HG03558 (cell line): Measurements from ENCODE around the gene SLC48A1.

Source experiments
- ATAC-seq: cut with Tn5 transposase; IDR thresholded peaks from one replicate; pipeline ENCODE4 v1.9.1; 2021; ENCODE audit warnings: moderate number of reproducible peaks; ENCODE audit not compliant: unreplicated experiment; ENCODE audit errors: extremely low read depth

The SLC48A1 gene

DNA sequence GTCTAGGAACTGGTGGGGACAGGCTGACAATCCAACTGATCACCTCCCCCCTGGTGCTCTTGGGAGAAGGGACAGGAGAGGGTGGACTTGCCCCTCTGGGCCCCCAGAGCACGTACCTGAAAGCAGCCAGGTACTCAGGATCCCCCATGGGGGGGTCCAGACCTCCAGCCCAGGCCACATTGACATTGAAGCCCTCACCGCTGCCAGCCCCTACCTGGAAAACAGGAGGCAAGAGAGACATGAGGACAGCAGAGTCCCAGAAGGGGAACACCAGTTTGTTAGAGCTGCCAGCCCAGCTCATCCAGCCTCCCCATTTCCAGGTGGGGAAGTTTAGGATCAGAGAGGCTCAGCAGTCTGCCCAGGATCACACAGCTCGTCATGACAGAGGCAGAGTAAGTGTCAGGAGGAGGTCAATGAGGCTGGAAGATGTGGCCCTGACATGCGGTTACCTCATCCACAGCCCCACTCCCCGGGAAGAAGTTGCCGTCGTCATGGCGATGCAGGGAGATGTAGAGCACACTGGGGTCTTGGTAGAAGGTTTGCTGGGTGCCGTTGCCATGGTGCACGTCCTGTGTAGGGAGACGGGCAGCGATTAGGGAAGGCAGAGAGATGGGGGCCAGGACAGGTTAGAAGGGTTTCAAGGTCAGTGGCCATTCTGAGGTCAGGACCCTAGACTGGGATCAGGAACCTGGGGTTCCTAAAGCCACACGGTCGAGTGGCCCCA is 14.7 kb downstream of the SLC48A1 start:
- no peak for ATAC-seq

DNA sequence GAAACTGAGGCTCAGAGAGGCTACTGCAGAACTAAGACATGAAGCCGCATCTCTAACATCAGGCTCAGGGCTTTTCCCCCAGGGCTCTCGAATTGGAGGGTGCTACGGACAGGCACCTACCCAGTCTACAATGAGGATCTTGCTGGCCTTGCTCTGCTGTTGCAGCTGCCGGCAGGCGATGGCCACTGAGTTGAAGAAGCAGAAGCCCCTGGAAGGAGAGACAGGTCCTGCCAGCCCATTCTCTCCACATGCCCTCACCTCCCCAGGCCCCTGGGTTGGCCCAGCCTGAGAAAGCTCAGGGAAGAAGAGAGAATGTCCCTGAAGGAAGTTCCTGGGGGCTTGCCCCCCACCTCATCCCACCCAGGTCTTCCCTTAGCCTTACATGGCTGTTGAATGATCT is 16.1 kb downstream of the SLC48A1 start:
- no peak for ATAC-seq

DNA sequence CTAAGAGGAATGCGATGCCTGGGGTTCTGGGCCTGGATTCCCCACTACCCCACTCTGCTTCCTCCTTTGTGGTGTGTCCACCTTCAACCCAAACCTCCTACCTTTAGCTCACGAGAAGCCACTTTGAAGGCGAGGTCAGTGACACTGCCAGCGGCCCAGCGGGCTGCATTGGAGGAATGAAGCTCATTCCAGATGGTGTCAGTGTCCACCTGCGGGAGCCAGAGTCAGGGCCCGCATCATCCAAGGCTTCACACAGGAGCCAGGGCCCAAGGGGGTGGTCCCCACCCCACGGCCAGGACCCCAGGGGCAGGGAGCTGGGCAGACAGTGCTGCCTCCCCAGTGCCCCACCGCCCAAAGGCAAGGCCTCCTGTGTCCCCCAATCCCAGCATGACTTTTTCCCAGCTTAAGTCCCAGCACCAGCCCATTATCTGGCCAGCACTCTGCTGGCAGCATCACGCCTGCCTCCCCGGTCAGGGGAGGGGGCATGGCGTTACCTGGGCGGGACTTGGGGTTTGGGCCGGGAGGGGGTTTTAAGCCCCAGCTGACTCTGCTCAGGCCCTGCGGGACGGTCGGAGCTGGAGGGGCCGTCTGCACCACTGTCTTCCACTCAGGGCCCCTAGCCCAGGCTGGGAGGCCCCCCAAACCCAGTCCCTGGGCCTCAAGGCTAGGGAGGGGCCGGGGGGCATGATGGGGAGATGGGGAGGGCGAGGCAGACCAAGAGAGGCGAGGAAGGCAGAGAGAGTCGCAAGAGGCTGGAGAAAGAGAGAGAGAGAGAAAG is 16.9 kb downstream of the SLC48A1 start:
- ATAC-seq, result no peak

DNA sequence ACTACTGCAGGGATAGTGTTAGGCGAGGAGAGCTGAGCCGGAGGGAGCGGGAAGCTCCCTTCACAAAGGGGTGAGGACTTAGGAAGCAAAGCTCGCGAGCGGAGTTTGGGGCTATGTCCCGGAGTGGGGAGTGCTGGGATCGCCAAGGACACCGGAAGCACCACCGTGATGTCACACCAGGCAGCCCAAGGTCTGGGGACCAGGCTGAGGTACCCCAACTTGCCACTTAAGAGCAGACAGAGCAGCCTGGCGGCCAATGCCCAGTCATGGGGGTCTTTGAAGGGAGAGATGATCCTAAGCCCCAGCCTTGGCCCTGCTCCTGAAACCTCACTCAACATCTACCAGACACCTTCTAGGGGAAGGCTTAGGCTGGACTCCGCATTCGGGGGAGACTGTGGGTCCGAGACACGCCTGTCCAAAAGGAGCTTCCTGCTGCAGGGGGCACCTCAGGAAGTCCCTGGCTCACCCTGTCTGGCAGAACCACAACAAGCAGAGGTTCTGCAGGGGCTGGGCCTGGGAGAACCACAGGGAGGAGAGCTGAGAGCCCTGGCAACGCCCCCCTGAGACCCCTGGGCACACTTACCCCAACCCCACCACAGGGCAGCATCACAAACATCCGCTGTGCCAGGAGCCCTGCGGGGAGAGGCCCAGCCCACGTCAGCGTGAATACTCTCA is 17.8 kb downstream of the SLC48A1 start:
- no peak for ATAC-seq

DNA sequence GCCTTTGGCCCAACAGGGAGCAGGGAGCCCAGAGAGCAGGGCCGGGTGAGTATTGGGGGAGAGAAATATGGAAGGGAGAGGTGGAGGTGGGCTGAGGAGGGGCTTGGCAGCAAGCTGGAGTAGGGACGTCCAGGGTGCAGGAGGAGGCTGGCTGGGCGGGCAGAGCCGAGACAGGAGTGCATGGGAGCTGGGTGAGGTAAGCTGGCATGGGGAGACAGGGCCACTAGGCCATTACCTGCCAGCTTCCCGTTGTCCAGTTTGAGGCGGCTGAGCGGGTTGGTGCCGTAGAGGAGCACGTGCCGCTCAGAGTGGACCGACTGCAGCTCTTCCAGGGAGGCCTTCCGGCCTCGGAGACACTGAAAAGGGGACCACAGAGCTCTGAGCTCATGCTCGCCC is 18.3 kb downstream of the SLC48A1 start:
- ATAC-seq, result no peak

DNA sequence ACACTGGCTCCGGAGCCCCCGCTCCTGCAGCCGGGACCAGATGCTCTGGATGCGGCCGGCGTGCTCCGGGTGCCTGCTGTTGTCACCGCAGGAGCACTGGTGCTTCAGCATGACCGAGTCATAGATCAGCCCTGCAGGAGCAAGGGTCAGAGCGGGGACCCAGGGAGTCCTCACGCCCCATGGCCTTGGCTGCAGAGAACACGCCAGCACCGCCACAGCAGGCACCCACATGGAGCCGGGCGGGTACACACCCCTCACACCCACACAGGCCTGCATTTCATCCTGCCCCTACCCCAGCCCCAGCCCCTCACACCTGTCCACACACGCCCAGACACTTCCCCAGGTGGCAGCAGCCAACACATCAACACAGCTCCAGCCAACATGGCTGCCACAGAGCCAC is 18.8 kb downstream of the SLC48A1 start:
- ATAC-seq, result no peak

DNA sequence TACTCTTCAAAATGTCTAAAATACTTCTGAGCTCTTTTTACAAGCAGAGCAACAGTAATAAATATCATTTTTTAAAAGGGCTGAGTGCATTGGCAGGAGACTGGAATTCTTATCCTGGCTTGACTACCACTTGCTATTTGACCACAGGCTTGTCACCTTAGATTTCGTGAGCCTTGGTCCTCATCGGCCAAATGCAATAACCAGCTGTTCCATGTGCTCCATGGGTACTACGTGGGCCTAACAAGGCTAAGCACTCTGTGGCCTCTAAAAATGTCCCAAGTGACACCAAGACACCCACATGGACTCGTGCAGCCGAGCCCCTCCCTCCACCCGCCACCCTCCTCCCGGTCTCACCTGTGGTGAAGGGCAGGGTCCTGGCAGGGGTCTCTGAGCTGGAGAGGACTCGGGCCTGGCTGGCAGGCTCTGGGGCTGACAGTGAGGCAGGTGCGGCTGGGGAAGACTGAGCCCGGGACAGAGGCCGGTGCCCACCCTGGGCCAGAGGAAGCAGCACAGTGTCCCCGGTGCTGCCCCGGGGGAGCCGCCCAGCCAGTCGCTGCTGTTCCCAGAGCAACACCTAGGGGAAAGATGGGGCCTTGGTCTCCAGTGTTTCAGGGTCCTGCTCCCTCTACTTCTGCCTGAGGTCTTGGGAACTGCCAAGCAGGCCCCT is 20.1 kb downstream of the SLC48A1 start:
- no peak for ATAC-seq

DNA sequence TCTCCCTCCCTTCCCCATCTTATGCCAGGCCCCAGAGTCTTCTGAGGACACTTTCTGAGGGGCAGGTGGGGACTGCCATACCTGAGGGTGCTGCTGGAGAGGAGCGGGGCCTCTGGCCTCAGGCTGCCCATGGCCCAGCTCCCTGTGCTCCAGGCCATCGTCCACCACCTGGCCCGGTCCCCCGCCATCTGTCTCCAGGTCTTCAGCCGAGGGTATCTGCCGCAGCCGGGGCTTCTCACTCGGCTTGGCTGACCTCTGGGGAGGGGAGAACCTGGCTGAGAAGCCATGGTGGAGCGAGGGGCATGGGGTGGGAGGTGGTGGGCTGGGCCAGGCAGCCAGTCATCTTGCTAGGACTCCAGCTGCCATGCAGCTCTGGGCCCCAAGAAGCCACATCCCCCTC is 21.6 kb downstream of the SLC48A1 start:
- no peak for ATAC-seq

DNA sequence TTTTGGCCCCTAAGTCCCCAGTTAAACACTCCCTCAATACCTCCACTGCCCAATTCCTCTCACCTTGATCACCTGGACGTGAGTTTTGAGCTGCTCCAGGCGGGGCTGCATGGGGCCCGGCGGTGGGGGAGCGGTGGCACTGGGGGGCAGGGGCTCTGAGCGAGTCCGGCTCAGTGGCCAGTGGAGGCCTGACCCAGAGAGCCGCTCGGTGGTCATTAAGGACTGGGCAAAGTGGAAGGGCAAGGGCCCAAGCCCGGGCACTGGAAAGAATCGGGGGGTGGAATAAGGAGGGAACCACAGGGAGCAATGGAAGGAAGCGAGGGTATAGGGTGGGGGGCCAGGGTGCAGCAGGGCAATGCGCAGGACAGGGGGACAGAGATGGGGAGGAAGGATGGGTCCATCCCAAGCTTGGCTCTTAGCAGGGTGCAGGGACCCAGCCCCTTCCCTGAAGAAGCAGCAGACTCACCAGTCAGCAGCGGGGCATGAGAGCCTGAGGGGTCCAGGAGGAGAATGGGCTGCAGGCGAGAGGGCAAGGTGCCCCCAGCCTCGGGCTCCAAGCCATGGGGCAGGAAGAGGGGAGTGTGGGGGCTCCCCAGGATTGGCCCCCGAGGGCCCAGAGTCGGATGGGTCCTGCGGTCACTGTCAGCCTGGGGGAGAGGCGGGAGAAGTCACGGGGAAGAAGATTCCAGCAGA is 22.2 kb downstream of the SLC48A1 start:
- no peak for ATAC-seq

DNA sequence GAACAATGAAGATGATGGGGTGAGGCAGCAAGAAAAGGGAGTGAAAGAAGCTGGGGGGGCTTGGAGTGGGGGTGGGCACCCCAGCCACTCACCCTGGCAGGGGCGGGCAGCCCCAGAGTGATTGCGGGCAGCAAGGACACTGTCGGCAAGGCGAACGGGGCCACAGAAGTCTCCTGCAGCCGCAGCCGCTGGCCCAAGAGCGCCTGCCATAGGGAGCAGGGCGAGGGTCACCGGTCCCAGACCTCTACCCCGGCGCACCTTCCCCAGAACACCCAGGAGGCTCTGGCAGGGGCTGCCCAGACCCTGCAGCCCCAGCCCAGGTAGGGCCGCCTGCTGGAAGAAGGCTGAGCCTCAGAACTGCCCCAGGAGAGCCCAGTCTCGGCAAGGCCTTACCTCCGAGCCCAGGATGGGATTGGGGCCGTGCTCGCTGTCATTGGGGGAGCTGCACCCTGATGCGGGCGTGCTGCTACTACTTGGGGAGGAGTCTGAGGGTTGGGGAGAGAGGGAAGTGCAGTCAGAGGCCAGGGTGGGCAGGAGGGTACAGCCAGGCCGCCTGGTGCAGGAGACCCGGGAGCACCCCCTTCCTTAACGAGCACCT is 22.9 kb downstream of the SLC48A1 start:
- ATAC-seq, result no peak

DNA sequence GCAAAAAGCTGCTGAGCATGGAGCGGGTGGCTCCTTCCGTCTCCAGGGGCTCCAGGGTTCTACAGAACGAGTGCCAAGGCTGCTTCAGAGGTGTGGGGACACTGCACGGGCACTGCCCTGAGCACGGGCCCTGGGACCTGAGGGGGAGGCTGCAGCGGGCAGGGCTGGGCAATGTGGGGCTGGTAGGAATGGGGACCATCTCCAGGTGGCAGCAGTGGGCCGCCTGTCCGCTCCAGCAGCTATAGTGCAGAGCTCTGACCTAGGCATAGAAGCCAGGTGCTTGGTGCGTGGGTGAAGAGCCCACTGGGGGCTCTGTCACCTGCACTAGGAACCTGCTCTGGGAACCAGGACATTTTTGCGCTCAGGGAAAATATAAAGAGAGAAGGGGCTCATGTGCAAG is 24.4 kb downstream of the SLC48A1 start:
- ATAC-seq, result no peak

DNA sequence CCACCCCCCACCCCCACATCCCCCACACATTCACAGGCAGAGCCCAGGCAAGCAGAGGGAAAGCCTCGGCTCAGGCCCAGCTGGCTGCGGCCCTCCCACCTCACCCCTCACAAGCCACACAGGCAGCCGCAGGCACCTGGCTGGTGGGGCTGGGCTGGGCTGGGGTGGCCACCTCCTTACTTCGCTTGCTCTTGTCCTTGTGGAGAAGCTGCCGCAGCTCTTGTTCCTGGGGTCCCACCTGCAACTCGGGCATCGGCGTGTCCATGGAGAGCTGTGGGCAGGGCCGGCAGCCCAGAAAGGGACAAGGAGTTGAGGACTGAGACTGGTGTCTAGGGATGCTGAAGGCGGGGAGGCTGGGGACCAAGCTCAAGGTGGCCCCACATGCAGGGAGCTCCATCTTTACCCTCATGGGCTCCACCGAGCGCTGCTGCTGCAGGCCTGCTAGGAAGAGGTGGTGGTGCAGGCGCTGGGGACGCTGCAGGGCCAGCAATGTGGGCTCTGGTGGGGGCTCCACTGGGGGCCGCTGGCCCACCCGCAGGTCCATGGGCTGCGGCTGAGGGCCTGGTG is 25.4 kb downstream of the SLC48A1 start:
- no peak for ATAC-seq

DNA sequence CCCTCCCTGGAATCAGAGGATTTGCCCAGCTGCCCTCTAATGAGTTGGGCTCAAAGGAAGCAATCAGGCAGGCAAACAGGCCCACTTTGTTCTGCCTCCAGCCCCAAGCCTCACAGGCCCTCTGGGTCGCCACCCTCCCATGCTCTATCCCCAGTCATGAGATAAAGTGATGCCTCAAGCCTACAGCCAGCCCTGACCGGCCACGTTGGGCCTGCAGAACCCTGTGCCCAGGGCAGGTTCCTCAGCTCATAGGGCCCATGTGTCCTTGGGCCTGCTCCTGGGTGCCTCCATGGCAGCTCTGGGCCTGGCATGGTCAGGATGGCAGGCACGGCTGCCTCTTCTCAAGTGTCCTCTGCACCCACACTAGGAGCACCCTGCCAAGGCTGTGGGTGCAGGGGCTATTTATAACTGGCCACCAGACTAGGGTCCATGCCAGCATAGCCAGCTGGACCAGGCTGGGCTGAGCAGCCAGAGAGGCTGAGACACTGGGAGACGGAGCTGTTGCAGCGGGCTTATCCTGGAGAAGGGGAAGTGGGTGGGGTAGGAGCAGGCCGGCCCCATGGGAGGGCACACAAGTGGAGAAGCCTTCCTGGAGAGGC is 26.4 kb downstream of the SLC48A1 start:
- ATAC-seq, result no peak

DNA sequence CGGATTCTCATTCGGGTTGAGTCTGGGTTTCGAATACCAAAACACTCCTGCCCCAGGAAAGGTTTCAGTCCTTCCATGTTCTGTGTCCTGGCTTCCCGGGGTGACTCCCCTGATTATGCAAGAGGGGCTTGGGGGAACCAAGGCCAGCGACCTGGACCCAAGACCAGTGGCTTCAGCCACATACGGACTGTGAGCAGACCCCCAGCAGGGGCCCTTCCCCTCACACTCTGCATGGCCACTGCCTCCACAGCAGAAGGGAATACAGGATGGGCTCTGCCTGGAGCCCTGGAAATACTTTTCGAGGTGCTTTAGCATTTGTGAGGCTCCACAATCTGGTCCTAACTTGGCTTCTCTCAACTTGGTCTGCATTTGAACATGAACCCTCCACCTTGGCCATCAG is 27.5 kb downstream of the SLC48A1 start:
- ATAC-seq, result no peak

DNA sequence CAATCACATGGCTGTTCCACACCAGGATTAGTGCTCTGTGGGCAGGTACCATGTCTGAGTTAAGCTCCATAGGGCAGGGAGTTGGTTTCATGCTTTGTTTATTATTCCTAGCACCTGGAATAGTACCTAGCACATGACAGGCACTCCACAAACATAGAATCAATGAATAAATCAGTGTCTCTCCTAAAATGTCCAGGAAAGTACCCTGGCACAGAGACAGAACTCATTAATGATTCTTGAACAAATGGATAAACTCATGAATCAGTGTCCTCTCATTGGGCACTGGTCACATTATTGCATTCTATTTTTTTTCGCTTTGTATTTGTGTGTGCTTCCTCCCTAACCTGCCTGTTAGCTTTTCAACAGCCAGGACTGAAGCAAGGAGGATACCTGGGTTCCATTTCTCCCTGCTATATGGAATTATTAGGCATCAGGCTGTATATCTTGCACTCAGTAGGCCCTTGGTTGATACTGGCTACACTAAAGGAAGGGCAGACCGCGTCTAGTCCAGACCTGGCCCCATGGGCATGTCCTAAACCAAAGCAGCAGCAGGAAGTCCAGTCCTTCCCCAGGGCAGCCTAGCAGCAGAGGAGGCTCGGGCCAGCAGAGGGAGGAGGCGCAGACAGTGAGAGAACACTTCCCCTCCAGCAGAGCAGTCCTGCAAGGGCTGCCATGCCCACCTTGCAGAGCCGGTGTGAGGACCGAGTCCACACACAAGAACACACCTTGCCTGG is 28.3 kb downstream of the SLC48A1 start:
- ATAC-seq, result no peak

DNA sequence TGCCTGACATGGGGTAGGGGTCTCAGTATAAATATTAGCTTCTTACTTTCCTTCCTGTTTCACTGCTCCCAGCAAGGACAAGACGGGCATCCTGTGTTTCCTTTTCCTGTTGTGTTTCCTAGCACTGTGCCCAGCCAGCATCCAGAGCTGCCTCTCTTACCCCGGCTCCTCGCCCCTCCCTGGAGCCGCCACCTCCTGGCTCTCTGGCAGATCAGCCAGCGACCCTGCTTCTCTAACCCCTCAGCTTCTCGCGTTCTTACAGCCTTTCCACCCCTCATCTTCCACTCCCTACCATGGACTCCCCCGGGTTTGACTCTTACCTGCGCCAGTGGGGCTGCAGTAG is 28.8 kb downstream of the SLC48A1 start:
- ATAC-seq, result no peak

DNA sequence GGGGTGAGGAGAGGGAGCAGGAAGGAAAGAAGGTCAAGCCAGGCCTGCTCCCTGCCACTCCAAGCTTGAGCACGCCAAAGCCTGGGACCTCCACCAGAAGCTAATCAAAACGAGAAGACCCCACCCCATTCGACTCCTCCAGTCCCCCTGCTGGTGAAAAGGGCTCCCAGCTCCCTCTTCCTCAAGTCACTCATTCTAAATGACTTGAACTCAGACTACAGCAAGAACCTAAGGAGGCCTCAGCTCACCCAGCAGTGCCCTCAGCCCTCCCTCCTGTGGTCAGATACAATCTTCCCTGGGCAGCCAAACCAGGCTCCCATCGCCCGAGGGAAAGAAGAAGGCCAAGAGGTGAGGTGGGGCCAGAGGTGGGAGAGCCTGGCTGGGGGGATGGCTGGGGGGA is 29.3 kb downstream of the SLC48A1 start:
- no peak for ATAC-seq

DNA sequence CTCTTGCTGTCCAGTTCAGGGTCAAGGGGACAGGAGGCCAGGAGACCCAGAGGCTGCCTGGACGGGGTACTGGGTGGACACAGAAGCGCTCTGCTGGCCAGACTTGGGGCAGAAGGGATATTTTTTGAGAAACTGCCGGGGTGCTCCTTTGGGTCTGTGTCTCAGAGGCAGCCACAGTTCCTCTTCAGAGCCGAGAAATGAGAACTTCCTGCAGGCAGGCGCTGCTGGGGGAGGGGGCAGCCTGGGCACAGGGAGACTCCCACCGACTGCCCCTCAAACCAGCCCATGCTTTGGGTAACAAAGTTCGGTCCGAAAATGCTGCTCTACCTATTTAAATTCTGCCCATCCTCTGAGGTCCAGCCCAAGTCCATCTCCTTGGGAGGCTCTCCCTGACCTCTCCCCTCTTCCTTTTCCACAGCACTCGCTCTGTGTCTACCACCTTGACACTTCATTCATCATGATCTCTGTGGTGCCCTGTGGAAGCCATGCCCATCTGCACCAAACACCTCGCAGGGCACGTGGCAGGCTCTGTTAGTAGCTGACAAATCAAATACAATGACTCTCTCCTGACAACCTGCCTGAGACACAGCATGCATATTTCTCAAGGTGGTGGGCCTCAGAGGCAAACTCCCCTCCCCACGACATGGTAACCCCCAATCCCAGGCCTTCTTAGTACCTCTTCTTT is 30.3 kb downstream of the SLC48A1 start:
- no peak for ATAC-seq
